GM19324 (cell line): Measurements from ENCODE around the gene ANKRD27.

Experiments used
- ATAC-seq: cut with Tn5 transposase; IDR thresholded peaks from one replicate; pipeline ENCODE4 v1.9.1; 2021; ENCODE audit warnings: mild to moderate bottlenecking, moderate library complexity; ENCODE audit not compliant: unreplicated experiment, low FRiP score

ANKRD27 gene

DNA sequence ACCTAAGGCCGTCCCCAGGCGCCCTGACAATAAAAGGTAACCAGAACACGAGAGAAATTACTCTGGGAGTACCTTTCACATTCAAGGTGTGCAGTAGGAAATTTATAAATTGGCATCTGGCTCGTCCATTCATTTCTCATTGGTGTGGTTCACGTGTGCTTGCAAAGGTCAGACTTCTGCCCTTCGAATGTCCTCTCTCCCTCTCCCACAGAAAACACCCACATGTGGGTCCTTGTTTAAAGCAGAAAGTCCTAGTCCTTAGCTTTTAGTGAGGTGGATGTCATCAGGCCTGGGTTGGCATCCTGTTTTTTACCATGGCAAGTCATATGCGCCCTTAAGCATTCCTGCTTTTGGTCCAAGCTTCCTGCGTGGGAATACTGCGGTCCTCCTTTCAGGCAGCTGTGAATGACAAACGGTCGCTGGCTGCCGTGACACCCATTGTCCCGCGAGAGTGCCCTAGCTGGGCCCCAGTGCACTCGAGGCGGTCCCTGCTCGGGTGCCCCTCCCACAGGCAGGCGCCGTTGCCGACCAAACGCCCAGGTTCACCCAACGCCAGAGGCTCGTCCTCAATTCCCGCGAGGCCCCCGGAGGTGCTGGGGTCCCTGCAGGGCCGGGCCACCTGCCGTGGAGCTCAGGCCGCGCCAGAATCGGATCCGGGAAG, 16.4 kb upstream of the ANKRD27 start, which contains the start of gene NUDT19:
Gene NUDT19, plus strand, starts transcription at position 531 of the 661 bp plus-strand sequence. CDS start 140 bp downstream, outside the sequence.
- ATAC-seq: peak; percentile 88

DNA sequence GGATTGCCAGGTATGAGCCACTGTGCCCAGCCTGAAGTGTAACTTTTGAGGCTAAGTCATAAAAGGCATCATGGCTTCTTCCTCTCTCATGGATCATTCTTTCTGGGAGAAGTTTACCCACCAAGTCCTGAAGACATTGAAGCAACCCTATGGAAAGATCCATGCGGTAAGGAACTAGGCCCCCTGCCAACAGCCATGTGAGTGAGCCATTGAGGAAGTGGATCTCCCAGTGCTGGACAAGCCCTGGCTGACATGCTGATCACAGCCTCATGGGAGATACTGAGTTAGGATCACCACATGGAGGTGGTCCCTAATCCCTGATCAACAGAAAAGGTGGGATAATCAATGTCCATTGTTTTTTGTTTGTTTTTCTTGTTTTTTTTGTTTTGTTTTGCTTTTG, 13.3 kb upstream of the ANKRD27 start:
- ATAC-seq: no peak

DNA sequence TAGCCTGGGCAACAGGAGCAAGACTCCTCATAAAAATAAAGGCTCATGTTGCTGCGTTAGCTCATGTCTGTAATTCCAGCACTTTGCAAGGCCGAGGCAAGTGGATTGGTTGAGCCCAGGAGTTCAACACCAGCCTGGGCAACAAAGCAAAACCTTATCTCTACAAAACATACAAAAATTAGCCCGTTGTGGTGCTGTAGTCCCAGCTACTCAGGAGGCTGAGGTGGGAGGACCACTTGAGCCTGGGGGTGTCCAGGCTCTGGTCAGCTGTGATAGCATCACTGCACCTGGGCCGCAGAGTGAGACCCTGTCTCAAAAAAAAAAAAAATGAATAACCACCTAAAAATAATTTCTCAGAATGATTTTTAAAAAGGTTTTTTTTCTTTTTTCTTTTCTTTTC, 12.7 kb upstream of the ANKRD27 start:
- ATAC-seq: no peak

DNA sequence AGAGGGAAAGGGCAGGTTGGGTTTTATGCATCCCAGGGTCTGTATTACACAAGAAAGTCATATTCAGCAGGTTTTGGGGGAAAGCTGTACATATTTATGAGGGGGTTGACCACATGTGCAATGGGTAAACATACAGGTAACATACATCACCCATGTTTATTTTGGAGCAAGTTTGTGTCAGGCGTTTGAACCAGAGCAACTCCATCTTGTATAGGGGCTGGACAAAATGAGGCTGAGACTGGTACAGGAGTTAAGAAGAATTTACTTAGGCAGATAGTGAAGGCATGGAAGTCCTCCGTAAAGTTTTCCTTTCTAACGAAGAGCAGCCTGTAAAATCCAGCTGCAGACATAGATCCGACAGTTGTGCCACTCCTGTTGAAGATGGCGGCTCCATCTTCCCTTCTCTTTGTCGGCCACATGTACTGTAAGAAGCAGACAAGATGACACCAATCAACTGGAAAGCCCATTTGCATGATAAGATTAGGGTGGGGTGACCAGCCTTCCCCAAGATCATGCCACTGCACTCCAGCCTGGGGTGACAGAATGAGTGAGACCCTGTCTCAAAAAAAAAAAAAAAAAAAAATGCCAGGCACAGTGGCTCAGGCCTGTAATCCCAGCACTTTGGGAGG, 12.0 kb upstream of the ANKRD27 start:
- no peak for ATAC-seq

DNA sequence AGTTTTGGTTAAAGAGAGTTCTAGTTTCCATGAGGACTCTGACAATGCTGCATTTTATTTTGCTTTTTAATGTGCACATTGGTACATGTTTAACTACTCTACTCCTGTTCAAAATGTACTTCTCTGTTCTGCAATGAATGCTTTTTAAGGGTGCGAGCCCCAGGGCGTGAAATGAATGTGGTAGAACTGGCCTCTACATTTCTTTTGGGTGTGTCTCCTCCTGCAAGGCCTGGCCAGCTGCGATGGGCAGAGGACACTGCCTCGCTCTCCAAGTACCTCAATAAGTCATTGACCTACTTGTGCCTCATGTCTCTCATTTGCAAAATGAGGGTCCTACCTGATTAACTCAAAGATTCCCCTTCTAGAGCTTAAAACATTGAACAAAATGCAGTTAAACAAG, 7.3 kb upstream of the ANKRD27 start:
- ATAC-seq: no peak

DNA sequence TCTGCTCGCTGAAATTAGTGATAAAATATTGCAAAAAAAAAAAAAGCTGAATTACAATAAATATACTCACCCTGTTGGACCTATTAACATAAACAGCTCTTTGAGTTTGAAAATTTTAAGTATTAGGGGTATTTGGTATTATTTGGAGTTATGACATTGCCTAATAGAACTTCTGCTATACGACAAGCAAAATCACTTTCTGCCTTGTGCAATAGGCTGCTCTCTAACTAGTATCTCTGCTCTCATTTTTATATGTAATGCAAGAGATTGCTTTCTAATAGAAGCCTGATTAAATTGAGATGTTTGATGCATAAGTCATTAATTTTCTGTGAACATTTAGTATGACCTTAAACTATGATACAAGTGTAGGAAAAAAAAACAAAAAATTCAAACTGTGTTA, 6.0 kb upstream of the ANKRD27 start:
- no peak for ATAC-seq

DNA sequence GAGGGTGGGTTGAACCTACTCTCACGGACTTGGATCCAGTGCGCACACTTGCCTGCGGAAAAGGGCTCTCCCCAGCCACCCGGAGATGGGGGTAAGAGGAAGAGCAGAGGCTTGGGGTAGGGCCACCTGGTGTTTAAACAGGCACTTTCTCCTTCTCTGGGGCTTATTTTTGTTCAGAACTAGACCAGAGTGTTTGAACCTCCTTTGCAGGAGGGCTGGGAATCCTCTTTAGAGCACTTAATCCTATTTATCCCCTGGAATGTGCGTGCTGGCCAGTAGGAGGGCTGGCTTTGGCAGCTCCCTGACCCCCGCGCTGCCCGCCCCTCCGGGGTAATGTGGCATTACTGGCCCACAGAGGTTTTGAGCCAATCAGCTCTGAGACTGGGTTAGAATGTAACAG, 2.7 kb upstream of the ANKRD27 start:
- no peak for ATAC-seq

DNA sequence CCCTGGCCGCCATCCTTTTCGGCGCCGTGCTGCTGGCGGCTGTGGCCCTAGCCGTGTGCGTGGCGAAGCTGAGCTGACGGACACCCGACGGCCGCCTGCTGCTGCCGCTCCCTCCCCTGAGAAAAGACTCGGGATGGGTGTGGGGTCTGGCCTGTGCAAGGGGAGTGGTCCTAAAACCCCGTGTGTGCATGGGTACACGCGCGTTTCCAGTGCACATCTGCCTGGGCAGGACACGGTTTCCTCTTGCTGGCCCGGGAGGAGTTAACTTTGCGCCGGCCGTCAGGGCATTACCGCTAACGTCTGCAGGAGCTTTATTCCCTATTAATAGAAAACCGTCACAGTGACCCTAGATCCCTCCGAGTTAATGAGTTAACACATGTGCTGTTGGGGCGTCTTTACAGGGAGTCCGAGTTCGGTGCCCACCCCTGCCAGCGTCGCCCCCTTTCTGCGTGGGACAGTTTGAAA, 1.9 kb upstream of the ANKRD27 start:
- ATAC-seq: no peak

DNA sequence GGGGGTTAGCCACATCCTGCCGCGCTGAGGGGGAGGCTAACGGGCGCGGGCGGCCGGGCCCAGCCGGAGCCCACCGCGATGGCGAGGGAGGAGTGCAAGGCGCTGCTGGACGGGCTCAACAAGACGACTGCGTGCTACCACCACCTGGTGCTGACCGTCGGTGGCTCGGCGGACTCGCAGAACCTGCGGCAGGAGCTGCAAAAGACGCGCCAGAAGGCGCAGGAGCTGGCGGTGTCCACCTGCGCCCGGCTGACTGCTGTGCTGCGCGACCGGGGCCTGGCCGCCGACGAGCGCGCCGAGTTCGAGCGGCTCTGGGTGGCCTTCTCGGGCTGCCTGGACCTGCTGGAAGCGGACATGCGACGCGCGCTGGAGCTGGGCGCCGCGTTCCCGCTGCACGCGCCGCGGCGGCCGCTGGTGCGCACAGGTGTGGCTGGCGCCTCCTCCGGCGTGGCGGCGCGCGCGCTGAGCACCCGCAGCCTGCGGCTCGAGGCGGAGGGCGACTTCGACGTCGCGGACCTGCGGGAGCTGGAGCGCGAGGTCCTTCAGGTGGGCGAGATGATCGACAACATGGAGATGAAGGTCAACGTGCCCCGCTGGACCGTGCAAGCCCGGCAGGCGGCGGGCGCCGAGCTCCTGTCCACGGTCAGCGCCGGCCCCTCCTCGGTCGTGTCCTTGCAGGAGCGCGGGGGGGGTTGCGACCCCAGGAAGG, 1.4 kb upstream of the ANKRD27 start:
- ATAC-seq: no peak

DNA sequence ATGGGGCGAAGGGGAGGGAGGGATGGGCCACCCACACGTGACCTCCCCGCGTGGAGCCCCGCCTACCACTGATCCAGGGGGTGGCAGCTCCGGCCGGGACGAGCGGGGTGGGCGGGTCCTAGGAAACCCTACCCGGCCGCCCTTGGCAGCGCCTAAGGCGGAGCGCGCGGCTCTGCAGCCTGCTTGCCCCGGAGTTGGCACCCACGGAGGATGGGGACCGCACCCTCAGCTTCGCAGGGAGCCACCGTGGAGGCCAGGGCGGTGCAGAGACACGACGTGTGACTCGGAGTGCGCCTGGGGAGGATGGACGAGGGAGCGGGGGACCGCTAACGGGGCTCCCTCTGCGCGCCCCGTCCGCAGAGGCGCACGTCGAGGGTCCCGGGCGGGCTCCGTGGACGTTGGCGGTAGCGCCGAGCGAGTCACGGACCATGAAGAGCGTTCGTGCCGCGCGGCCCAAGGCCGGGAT, 773 bp upstream of the ANKRD27 start, which contains the start of gene RGS9BP:
Gene RGS9BP, plus strand, starts transcription at position 129 of the 466 bp plus-strand sequence. CDS start 416 bp downstream, outside the sequence.
- ATAC-seq: peak; percentile 35

DNA sequence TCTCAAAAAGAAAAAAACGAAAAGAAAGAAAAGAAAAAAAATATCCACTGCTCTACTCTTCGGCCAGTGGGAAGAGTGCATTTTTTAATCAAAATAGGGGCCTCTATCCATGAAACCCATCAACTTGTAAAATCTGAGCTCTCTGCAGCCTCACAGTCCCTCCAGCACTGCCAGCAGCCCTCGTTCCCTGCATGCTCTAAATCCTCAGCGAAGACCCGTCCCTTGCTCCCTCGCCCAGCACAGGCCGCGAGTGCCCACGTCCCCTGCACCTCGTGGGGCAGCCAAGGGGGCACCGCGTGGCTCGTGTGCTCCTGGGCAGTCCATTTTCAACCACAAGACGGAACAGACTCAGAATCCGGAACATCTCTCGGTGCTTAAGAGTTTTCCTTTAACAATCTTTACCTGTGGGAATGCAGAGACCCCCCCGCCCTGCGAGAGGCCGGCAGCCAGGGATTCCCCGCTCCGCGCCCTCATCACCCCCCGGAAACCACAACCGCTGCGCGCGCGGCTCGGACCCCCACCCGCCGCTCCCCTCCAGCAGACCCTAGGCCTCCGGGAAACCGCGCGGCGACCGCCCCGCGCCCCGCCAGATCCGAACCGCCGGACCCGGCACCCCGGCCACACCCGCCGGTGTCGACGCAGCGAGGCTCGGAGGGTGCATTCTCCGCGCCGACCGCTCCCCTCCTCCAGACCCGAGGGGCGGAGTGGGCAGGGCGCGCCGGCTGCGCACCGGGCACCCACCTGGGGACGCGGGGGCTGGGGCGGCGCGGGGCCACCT, 638 bp downstream of the ANKRD27 start:
- ATAC-seq: no peak

DNA sequence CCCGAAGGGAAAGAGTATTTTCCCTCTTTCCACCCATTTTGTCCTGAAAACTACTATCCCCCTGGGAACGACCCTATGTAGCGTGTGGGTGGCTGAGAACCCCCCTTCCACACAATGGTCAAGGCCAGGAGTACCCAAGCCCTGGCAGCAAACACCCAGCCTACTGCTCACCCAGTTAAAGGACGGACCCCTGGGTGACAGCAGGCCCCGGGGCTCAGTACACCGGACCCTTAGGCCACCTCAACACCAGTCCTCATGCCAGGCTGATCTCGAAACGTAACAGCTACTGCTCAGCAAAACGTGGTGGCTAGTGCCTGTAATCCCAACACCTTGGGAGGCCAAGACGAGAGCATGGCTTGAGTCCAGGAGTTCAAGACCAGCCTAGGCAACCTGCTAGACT, 1.4 kb downstream of the ANKRD27 start:
- ATAC-seq: no peak

DNA sequence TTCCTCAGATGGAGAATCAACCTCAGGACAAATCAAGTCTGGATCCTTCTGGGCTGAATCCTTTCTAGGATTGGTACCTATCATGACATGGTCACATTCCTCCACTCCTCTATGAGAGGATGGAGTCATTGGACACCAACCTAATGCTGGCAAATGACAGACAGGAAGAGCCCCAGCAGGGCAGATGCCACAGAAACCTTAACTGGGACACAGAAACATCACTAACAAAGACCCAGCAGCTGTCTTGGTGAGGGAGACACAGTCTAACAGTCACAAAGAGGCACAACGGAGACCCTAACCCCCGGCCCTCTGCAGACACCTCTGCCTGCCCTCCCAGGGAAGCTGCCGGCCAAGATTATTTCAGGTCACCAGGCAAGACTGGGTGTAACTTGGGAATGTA, 2.1 kb downstream of the ANKRD27 start:
- ATAC-seq: no peak

DNA sequence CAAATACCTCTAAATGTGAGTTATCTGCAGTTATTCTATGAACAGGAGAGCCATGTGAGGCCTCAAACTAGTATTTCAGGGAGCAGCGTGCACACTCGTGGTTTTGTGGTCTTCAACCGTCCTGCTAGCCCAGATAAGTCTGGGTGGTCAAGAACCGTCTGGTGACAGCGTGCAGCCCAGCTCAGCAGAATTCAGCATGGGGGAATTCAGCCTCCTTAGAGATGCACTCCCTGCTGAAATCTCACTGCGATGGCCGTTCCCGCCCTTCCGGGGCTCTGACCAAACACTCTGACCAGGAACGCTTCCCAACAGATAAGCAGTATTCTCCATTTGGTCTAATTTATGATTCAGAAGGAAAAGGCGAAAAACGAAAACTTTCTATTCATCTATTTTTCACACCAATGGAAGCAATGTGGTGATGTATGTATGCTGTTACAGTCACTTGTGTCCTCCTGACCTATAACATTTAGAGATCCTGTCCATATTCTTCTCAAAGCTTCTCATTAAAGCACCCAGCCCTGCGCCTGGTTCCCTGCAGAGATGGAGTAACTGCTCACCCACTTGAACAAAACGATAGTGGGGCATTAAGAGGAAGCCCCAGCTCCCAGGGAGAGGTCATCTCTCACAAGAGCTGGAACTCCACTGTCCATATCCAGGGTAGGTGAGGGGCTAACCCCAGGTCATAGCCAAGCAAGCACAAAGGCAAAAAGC, 2.9 kb downstream of the ANKRD27 start:
- no peak for ATAC-seq

DNA sequence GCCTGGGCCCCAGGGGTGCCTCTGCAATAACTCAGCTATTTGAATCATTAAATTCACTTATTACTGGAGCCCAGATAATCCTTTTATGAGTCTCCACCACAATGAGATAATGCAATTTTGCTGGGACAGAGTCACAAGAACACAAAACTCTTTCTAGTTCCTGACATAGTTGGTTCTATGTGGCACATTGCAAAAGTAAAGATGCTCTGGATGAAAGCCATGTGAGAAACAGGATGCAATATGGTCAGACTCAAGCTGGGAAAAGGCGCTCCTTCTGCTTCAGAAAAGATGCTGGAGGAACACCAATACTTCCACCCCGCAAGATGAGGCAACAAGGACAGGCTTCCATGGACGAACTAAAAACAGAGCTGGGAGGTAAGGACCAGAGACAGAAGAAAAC, 5.7 kb downstream of the ANKRD27 start:
- ATAC-seq: no peak

DNA sequence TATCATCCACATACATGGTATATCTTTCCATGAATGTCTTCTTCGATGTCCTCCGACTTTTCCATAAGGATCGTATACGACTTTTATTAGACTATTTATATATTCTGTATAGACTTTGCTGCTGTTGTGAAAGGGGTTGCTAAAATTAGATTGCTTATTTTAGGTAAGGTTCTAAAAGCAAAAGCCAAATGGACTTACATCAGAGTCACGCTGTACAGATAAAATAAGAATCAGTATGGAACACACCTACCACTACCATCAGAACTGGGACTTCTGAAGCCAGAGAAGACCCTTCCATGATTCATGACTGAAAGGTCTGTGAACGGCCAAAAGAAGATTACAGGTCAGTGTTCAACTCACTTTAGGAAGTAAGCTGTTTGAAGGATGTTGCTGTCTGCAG, 8.9 kb downstream of the ANKRD27 start:
- ATAC-seq: no peak

DNA sequence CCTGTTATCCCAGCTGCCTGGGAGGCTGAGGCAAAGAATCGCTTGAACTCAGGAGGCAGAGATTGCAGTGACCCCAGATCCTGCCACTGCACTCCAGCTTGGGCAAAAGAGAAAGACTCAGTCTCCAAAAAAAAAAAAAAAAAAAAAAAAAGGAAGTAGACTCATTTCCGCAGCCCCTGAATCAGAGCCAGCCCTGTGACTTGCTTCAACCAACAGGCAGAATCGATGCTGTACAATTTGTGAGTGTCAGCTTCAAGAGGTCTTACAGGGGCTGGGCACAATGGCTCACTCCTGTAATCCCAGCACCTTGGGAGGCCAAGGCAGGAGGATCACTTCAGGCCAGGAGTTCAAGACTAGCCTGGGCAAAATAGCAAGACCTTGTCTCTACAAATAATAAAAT, 12.8 kb downstream of the ANKRD27 start:
- no peak for ATAC-seq

DNA sequence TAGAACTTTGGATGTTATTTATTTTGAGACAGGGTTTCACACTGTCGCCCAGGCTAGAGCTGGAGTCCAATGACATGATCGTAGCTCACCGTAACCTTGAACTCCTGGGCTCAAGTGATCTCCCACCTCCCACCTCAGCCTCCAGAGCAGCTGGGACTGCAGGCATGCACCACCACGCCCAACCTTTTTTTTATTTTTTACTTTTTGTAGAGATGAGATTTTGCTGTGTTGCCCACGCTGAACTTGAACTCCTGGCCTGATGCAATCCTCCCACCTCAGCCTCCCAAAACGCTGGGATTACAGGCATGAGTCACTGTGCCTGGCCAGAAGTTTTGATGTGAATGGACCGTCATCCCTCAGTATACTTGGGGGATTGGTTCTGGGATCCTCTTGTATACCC, 13.7 kb downstream of the ANKRD27 start:
- no peak for ATAC-seq

DNA sequence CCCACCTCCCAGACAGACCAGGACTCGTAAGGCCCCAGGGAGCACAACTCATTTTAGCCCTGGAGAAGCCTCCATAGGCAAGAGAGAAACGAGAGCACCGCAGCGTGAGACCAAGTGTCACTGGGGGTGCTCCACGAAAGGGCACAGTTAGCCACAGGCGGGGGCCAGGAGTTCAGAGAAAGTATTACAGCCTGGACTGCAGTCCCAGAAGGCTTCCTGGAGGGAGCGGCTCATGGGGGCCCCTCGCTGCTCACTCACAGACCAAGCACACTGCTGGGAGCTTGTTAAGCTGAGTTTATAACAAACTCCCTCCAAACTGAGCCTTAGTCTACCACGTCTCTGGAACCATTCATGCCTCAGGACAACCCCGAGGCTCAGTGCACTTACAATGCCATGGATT, 16.5 kb downstream of the ANKRD27 start:
- ATAC-seq: no peak

DNA sequence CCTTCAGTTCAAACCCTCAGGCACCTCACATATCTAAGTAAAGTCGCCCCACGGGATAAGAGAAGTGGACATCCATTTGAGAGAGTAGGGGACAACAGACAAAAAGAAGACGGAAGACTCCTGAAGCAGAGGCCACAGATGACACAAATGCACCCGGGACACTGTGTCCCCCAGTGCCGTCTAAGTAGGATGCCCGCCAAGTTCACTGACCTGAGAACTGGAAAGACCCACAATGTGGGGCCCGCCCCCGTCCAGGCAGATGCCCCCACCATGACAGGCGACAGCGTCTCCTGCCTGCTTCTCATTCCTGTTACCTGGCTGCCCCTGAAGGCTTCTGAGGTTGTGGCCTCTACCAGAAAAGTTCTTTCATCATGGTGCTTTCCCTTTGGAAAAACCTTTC, 16.9 kb downstream of the ANKRD27 start:
- ATAC-seq: no peak
